Glutamatergic neuron (in vitro differentiated cells): Measurements from ENCODE around the gene DNAAF8. TPM values are rescaled to one million over a fixed set of nuclear protein-coding genes. Genes with fewer than 3 reads are reported as not detected.

ENCODE experiments used
- DNase-seq: peaks from one replicate; pipeline ENCODE4 v3.0.0; 2022
- H3K27ac Mint-ChIP-seq: one replicate; pipeline ENCODE4 v1.8.0; 2020; ENCODE audit warnings: mild to moderate bottlenecking, mixed read lengths, inconsistent platforms; ENCODE audit not compliant: unreplicated experiment
- H3K27me3 Mint-ChIP-seq: one replicate; pipeline ENCODE4 v1.8.0; 2020; ENCODE audit warnings: mild to moderate bottlenecking, moderate library complexity, mixed read lengths, inconsistent platforms; ENCODE audit not compliant: unreplicated experiment
- H3K36me3 Mint-ChIP-seq: one replicate; pipeline ENCODE4 v1.8.0; 2020; ENCODE audit warnings: mild to moderate bottlenecking, mixed read lengths, inconsistent platforms; ENCODE audit not compliant: unreplicated experiment
- H3K4me1 Mint-ChIP-seq: one replicate; pipeline ENCODE4 v1.8.0; 2020; ENCODE audit warnings: mild to moderate bottlenecking, low read depth, mixed read lengths, inconsistent platforms; ENCODE audit not compliant: unreplicated experiment
- H3K4me3 Mint-ChIP-seq: one replicate; pipeline ENCODE4 v1.8.0; 2020; ENCODE audit warnings: mild to moderate bottlenecking, mixed read lengths, inconsistent platforms; ENCODE audit not compliant: unreplicated experiment
- H3K9me3 Mint-ChIP-seq: one replicate; pipeline ENCODE4 v1.8.0; 2020; ENCODE audit warnings: mild to moderate bottlenecking, moderate library complexity, mixed read lengths, inconsistent platforms; ENCODE audit not compliant: unreplicated experiment
- CTCF ChIP-seq: fragments of 200-600 bp; sonication (generic); IDR thresholded peaks from one replicate; pipeline ENCODE4 v1.5.0; 2021; ENCODE audit not compliant: partially characterized antibody, unreplicated experiment
- total RNA-seq: library from RNA; stranded (reverse); fragmentation: NEBNext Ultra II Directional; extraction: Animal tissue kit (Norgen Biotek cat#: 25700); gene quantifications from one replicate; pipeline ENCODE4 v1.2.1, GENCODE V29; 2021; ENCODE audit not compliant: unreplicated experiment

Gene DNAAF8
- total RNA-seq, 1 donor from 2014 or later = 0.59 TPM

GRCh38 chr16:4792951-4793513 lies 58.7 kb downstream of the DNAAF8 start:
- peaks cover 2% of the 10 kb centered on the region for H3K27me3 Mint-ChIP-seq
- no peaks in the 10 kb centered on the region for H3K36me3 Mint-ChIP-seq
- DNase-seq = no peak
- H3K4me3 Mint-ChIP-seq = no peak overlapping the region
- no peak for TF ChIP-seq CTCF
- no peak overlapping the region for H3K27ac Mint-ChIP-seq
- H3K4me1 Mint-ChIP-seq = peaks cover 6% of the 10 kb centered on the region
- no peaks in the 10 kb centered on the region for H3K9me3 Mint-ChIP-seq

GRCh38 chr16:4795181-4795827 lies 61.0 kb downstream of the DNAAF8 start, which contains the start of gene SMIM22:
SMIM22 (plus strand) TSS chr16:4795369; CDS start chr16:4795735, 366 bp downstream.
- no peak within 1 kb of the TSS for H3K4me3 Mint-ChIP-seq
- no peak for DNase-seq
- no peaks in the 10 kb centered on the region for H3K27me3 Mint-ChIP-seq
- no peak within 1 kb of the TSS for H3K27ac Mint-ChIP-seq
- peaks cover 6% of the 10 kb centered on the region for H3K4me1 Mint-ChIP-seq
- no peaks in the 10 kb centered on the region for H3K36me3 Mint-ChIP-seq
- peaks cover 2% of the 10 kb centered on the region for H3K9me3 Mint-ChIP-seq
- TF ChIP-seq CTCF = no peak

- no peak overlapping the region for H3K4me3 Mint-ChIP-seq
- DNase-seq = no peak
- peaks cover 2% of the 10 kb centered on the region for H3K27me3 Mint-ChIP-seq
- H3K36me3 Mint-ChIP-seq = no peaks in the 10 kb centered on the region
- H3K4me1 Mint-ChIP-seq = peaks cover 11% of the 10 kb centered on the region
- H3K9me3 Mint-ChIP-seq = peaks cover 3% of the 10 kb centered on the region
- H3K27ac Mint-ChIP-seq = no peak overlapping the region
- no peak for TF ChIP-seq CTCF
Observed at GRCh38 chr16:4795828-4796572, 61.7 kb downstream of the DNAAF8 start.

- Mint-ChIP-seq H3K4me1 (peaks cover 8% of the 10 kb centered on the region), H3K27ac (no peak overlapping the region), H3K27me3 (peaks cover 2% of the 10 kb centered on the region), H3K36me3 (no peaks in the 10 kb centered on the region), H3K4me3 (no peak overlapping the region), H3K9me3 (peaks cover 3% of the 10 kb centered on the region)
- no peak for DNase-seq
- no peak for TF ChIP-seq CTCF
Observed at GRCh38 chr16:4796982-4797804, 62.9 kb downstream of the DNAAF8 start.
